ENCODE data around the gene WWC1. TPM values are rescaled to one million over a fixed set of nuclear protein-coding genes. Genes with fewer than 3 reads are reported as not detected.

Gene WWC1
- total RNA-seq, 1 donor from 2014 or later: 1.5 TPM

DNA sequence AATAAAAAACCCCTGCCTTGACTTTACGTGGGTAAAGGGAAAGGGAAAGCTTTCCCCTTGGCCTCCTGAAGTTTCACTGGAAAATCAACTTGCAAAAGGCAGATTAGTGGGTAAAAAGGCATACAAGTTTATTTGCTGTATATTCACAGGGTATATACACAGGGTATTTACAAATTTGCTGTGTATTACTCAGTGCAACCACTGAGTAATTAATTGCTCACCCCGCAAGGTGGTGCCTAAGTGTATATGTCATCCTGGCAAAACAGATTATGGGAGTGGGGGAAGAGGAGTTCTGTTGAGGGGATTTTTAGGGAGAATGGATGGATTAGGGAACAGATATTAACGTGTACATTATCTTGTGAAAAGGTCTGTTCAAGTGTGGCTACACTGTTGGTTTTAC is 187.7 kb downstream of the WWC1 start:
- H3K36me3 Mint-ChIP-seq (ENCODE audit: unreplicated experiment): no peaks in the 10 kb centered on the region
- TF ChIP-seq, protein P1, sequence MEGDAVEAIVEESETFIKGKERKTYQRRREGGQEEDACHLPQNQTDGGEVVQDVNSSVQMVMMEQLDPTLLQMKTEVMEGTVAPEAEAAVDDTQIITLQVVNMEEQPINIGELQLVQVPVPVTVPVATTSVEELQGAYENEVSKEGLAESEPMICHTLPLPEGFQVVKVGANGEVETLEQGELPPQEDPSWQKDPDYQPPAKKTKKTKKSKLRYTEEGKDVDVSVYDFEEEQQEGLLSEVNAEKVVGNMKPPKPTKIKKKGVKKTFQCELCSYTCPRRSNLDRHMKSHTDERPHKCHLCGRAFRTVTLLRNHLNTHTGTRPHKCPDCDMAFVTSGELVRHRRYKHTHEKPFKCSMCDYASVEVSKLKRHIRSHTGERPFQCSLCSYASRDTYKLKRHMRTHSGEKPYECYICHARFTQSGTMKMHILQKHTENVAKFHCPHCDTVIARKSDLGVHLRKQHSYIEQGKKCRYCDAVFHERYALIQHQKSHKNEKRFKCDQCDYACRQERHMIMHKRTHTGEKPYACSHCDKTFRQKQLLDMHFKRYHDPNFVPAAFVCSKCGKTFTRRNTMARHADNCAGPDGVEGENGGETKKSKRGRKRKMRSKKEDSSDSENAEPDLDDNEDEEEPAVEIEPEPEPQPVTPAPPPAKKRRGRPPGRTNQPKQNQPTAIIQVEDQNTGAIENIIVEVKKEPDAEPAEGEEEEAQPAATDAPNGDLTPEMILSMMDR (IDR thresholded peaks at IDR 0.05; ENCODE audit: partially characterized antibody, unreplicated experiment): no peak
- no peak overlapping the region for H3K27ac Mint-ChIP-seq (ENCODE audit: unreplicated experiment)
- H3K4me1 Mint-ChIP-seq (ENCODE audit: low read depth, unreplicated experiment): peaks cover 4% of the 10 kb centered on the region
- no peaks in the 10 kb centered on the region for H3K27me3 Mint-ChIP-seq (ENCODE audit: unreplicated experiment)
- no peak for DNase-seq
- no peaks in the 10 kb centered on the region for H3K9me3 Mint-ChIP-seq (ENCODE audit: unreplicated experiment)
- no peak overlapping the region for H3K4me3 Mint-ChIP-seq (ENCODE audit: unreplicated experiment)

DNA sequence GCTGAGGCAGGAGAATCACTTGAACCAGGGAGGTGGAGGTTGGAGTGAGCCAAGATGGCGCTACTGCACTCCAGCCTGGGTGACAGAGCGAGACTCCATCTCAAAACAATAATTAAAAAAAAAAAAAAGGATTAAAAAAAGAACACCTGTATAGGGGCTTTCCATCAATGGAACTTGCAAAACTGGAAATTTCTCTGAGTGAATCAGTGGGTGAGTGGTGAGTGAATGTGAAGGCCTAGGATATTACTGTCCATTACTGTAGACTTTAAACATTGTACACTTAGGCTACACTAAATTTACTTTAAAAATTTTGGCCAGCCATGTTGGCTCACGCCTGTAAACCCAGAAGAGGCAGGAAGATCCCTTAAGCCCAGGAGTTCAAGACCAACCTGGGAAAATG is 189.2 kb downstream of the WWC1 start:
- H3K27me3 Mint-ChIP-seq (ENCODE audit: unreplicated experiment): no peaks in the 10 kb centered on the region
- TF ChIP-seq, protein P1 (IDR thresholded peaks at IDR 0.05; ENCODE audit: partially characterized antibody, unreplicated experiment): no peak

DNA sequence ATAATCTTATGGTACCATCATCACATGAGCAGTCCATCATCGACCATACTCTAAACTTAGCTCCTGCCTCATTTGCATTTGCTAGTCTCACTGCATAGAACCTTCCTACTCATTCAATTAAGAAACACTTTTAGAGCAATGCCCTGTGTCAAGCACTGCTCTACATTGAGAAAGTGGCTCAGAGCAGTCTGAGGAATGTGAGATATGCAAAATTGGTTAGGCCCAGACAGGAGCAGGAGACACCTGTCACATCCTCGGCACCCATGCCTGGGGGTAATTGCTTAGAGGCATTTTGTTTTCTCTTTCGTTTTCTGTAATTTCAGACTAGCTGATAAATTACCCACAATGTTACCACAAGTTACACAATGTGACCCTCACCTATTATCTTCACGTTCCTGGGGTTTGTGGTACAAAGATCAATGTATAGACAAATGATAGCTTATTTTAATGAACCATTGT is 189.9 kb downstream of the WWC1 start:
- Mint-ChIP-seq H3K27me3 (ENCODE audit: unreplicated experiment) (no peaks in the 10 kb centered on the region), H3K36me3 (ENCODE audit: unreplicated experiment) (no peaks in the 10 kb centered on the region)

More for the DNA sequence above, 189.2 kb downstream of the WWC1 start:
- Mint-ChIP-seq H3K9me3 (ENCODE audit: unreplicated experiment) (no peaks in the 10 kb centered on the region), H3K4me1 (ENCODE audit: low read depth, unreplicated experiment) (no peaks in the 10 kb centered on the region), H3K27ac (ENCODE audit: unreplicated experiment) (no peak overlapping the region), H3K4me3 (ENCODE audit: unreplicated experiment) (no peak overlapping the region), H3K36me3 (ENCODE audit: unreplicated experiment) (no peaks in the 10 kb centered on the region)
- no peak for DNase-seq

DNA sequence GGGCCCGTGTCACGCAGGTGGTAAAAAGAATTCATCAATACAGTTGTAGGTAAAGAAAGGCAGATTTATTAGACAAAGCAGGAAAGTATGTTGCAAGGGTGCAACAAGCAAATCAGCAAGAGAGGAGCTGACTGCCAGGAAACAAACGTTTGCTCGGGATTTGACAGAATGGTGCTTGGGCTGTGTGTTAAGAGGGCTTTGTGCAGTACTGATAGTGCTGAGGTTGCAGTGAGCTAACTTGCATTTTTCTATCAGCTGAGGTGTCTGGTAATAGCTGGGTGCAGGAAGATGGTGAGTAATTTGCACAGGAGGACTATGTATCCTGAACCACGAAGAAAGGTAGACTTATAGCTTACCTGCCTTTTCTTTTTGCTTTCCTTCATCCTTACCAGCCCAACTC is 190.9 kb downstream of the WWC1 start:
- Mint-ChIP-seq H3K4me3 (ENCODE audit: unreplicated experiment) (no peak overlapping the region), H3K4me1 (ENCODE audit: low read depth, unreplicated experiment) (peaks cover 3% of the 10 kb centered on the region)
- TF ChIP-seq, protein P1 (IDR thresholded peaks at IDR 0.05; ENCODE audit: partially characterized antibody, unreplicated experiment): no peak

More for the DNA sequence above, 189.9 kb downstream of the WWC1 start:
- DNase-seq: no peak
- no peak overlapping the region for H3K27ac Mint-ChIP-seq (ENCODE audit: unreplicated experiment)
- TF ChIP-seq, protein P1 (IDR thresholded peaks at IDR 0.05; ENCODE audit: partially characterized antibody, unreplicated experiment): no peak
- H3K4me1 Mint-ChIP-seq (ENCODE audit: low read depth, unreplicated experiment): no peaks in the 10 kb centered on the region
- H3K4me3 Mint-ChIP-seq (ENCODE audit: unreplicated experiment): no peak overlapping the region
- H3K9me3 Mint-ChIP-seq (ENCODE audit: unreplicated experiment): no peaks in the 10 kb centered on the region

DNA sequence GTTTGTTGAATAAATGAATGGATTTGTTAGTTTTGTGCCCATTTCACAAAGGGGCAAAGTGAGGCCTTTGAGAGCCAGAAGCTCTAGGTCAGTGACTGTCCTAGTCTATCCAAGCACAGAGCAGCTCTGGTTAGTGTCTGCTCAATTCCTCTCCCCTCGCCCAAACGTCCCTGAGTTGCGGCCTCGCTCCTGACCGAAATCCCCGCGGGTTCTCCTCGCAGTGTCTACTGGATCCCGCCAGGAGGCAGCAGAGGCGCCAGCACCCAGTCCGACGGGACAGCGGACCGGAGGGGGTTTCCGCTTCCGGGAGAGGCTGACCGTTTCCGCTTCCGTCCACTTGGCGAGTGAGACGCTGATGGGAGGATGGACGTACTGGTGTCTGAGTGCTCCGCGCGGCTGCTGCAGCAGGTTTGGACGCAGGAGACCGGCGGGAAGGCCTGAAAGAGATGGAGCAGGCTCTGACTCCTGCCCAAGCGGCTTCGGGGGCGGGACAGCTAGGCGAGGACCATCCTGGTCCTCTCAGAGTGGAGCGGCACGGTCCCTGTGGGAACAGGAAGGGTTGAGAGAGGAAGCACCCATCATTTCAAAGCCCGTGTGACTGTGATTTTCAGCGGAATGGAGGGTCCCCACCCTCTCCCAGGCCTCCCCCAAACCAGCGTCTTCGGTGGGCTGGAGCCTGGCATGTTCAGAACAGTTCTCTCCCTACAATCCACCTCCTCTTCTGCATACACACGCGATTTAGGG is 194.9 kb downstream of the WWC1 start, which contains the start of gene RARS1:
TSS of gene RARS1 (plus strand) at position 336 of the 744 bp plus-strand sequence. CDS start at position 364, 28 bp downstream.
- H3K4me1 Mint-ChIP-seq (ENCODE audit: low read depth, unreplicated experiment): peaks cover 5% of the 10 kb centered on the region
- no peaks in the 10 kb centered on the region for H3K27me3 Mint-ChIP-seq (ENCODE audit: unreplicated experiment)
- H3K27ac Mint-ChIP-seq (ENCODE audit: unreplicated experiment): peak within 1 kb of the TSS; percentile 93
- no peaks in the 10 kb centered on the region for H3K9me3 Mint-ChIP-seq (ENCODE audit: unreplicated experiment)
- DNase-seq: peak; percentile 97
- TF ChIP-seq, protein P1 (IDR thresholded peaks at IDR 0.05; ENCODE audit: partially characterized antibody, unreplicated experiment): peak; percentile 89
- no peaks in the 10 kb centered on the region for H3K36me3 Mint-ChIP-seq (ENCODE audit: unreplicated experiment)
- H3K4me3 Mint-ChIP-seq (ENCODE audit: unreplicated experiment): peak within 1 kb of the TSS; percentile 100

More for the DNA sequence above, 190.9 kb downstream of the WWC1 start:
- DNase-seq: no peak
- Mint-ChIP-seq H3K9me3 (ENCODE audit: unreplicated experiment) (no peaks in the 10 kb centered on the region), H3K27me3 (ENCODE audit: unreplicated experiment) (no peaks in the 10 kb centered on the region), H3K27ac (ENCODE audit: unreplicated experiment) (no peak overlapping the region), H3K36me3 (ENCODE audit: unreplicated experiment) (no peaks in the 10 kb centered on the region)

Measured in glutamatergic neuron (in vitro differentiated cells).